HepG2 (cell line): ENCODE data around the gene WASHC2C.
"Not testable (repeated sequence)": the region's sequence is repeated elsewhere in the genome, so short reads cannot be mapped to it uniquely, and the experiment has no call there.

Experiments
- CREB1 ChIP-seq, 2 experiments: fragments of 450-650 bp in 1 of 2; IDR thresholded peaks; 2 replicates each; pipeline ENCODE4 v1.6.1; 2016 to 2017; ENCODE audit warnings: control low read depth in 1 of 2, mild to moderate bottlenecking in 1 of 2, missing compliant biosample characterization in 1 of 2, missing genetic modification characterization in 1 of 2
- CTCF ChIP-seq: sonication (generic); formaldehyde crosslinking; IDR thresholded peaks from 2 replicates; pipeline ENCODE4 v1.5.0; 2020; ENCODE audit warnings: mild to moderate bottlenecking, missing genetic modification reagents, moderate library complexity
- FOXP4 ChIP-seq: sonication (generic); formaldehyde crosslinking; IDR thresholded peaks from 2 replicates; pipeline ENCODE4 v1.4.0; 2020; ENCODE audit warnings: missing genetic modification reagents
- JUNB ChIP-seq: sonication (generic); formaldehyde crosslinking; IDR thresholded peaks from 2 replicates; pipeline ENCODE4 v1.8.0; 2022; ENCODE audit warnings: missing genetic modification reagents, mild to moderate bottlenecking, borderline replicate concordance
- MTF1 ChIP-seq: sonication (generic); formaldehyde crosslinking; IDR thresholded peaks from 2 replicates; pipeline ENCODE4 v1.5.0; 2020; ENCODE audit warnings: missing genetic modification reagents
- POLR2A ChIP-seq, 2 experiments: IDR thresholded peaks; 2 replicates each; pipeline ENCODE4 v1.6.1; 2011; ENCODE audit warnings: low read depth in 2 of 2, low read length in 2 of 2, mild to moderate bottlenecking in 1 of 2, moderate library complexity in 1 of 2; ENCODE audit not compliant: insufficient read depth in 1 of 2
- RFX5 ChIP-seq: IDR thresholded peaks from 2 replicates; pipeline ENCODE4 v1.6.1; 2011; ENCODE audit warnings: low read depth, low read length, improper control_type of control experiment
- SALL2 ChIP-seq: sonication (generic); formaldehyde crosslinking; IDR thresholded peaks from 2 replicates; pipeline ENCODE4 v1.8.1; 2023; ENCODE audit warnings: mild to moderate bottlenecking, missing genetic modification reagents, inconsistent platforms
- ZNF10 ChIP-seq: sonication (generic); formaldehyde crosslinking; IDR thresholded peaks from 2 replicates; pipeline ENCODE4 v1.4.0; 2020; ENCODE audit warnings: mild to moderate bottlenecking, low read depth, missing genetic modification reagents, borderline replicate concordance
- ZNF121 ChIP-seq: sonication (generic); formaldehyde crosslinking; IDR thresholded peaks from 2 replicates; pipeline ENCODE4 v1.5.0; 2020; ENCODE audit warnings: mild to moderate bottlenecking, missing genetic modification reagents
- ZNF891 ChIP-seq: sonication (generic); formaldehyde crosslinking; IDR thresholded peaks from 2 replicates; pipeline ENCODE4 v1.5.0; 2020; ENCODE audit warnings: mild to moderate bottlenecking, missing genetic modification reagents
- TF ChIP-seq, protein P1 (sequence below): sonication (generic); formaldehyde crosslinking; IDR thresholded peaks from 2 replicates; pipeline ENCODE4 v1.5.0; 2020; ENCODE audit warnings: mild to moderate bottlenecking, missing genetic modification reagents

- TF ChIP-seq SALL2 (CRISPR knock-in tag); JUNB; CTCF (CRISPR knock-in tag); MTF1 (CRISPR knock-in tag); FOXP4 (CRISPR knock-in tag); ZNF10 (CRISPR knock-in tag); ZNF891 (CRISPR knock-in tag); ZNF121; RFX5; POLR2A (IDR thresholded peaks at IDR 0.05; ENCODE audit: insufficient read depth in 1 of 2, low read depth in 2 of 2, low read length in 2 of 2); CREB1 (IDR thresholded peaks at IDR 0.05); CREB1 (CRISPR knock-in tag; IDR thresholded peaks at IDR 0.05): not testable (repeated sequence)
- TF ChIP-seq, protein P1, sequence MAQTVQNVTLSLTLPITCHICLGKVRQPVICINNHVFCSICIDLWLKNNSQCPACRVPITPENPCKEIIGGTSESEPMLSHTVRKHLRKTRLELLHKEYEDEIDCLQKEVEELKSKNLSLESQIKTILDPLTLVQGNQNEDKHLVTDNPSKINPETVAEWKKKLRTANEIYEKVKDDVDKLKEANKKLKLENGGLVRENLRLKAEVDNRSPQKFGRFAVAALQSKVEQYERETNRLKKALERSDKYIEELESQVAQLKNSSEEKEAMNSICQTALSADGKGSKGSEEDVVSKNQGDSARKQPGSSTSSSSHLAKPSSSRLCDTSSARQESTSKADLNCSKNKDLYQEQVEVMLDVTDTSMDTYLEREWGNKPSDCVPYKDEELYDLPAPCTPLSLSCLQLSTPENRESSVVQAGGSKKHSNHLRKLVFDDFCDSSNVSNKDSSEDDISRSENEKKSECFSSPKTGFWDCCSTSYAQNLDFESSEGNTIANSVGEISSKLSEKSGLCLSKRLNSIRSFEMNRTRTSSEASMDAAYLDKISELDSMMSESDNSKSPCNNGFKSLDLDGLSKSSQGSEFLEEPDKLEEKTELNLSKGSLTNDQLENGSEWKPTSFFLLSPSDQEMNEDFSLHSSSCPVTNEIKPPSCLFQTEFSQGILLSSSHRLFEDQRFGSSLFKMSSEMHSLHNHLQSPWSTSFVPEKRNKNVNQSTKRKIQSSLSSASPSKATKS (CRISPR knock-in tag), result not testable (repeated sequence)
Measured at GRCh38 chr10:45789991-45790390, 62.9 kb downstream of the WASHC2C start.
